Measurements from ENCODE around the gene CNOT6. TPM values are rescaled to one million over a fixed set of nuclear protein-coding genes. Genes with fewer than 3 reads are reported as not detected.
"Not testable (repeated sequence)": the region's sequence is repeated elsewhere in the genome, so short reads cannot be mapped to it uniquely, and the experiment has no call there.

The CNOT6 gene
- total RNA-seq, 1 experiment from 2014 or later, result 32.8 TPM

- intact Hi-C loops (cut with micrococcal nuclease; ENCODE audit: unreplicated experiment) (loop anchor here (1.0 kb wide), 1 partner anchor 179 kb away; no protein-coding TSS in a partner anchor), in situ Hi-C loops (cut with HindIII; ENCODE audit: low pct_unique_long_range_greater_than_20kb, low sequenced_read_pairs) (no loop called here)
- no TSS peak for BruUV-seq (replicated peaks)
- ATAC-seq, result no peak
- DNase-seq (ENCODE audit: low read depth, low spot score), result no peak
- Histone ChIP-seq H3K9me3 (ENCODE audit: control insufficient read depth, insufficient read depth, low read depth, low read length) (no peaks in the 10 kb centered on the region), H3K36me3 (ENCODE audit: control insufficient read depth, insufficient read depth, low read length) (no peaks in the 10 kb centered on the region), H3K27me3 (ENCODE audit: control insufficient read depth, insufficient read depth, low read length) (no peaks in the 10 kb centered on the region), H3K27ac (ENCODE audit: low read length) (no peak overlapping the region), H3K4me3 (ENCODE audit: low read depth in 2 of 2, low read length in 2 of 2) (no peak overlapping the region), H3K4me1 (ENCODE audit: control insufficient read depth, insufficient read depth, low read length) (no peaks in the 10 kb centered on the region)
- POLR2A ChIA-PET, result interaction anchor here (0.7 kb wide), 1 partner anchor 93 kb away, joined by 3 read pairs; no protein-coding TSS in a partner anchor
- CTCF ChIA-PET, result no interaction called here
- TF ChIP-seq REST (IDR thresholded peaks at IDR 0.05; ENCODE audit: insufficient read depth in 1 of 2, low read depth in 2 of 2, low read length in 1 of 2) (no peak), TCF7L2 (IDR thresholded peaks at IDR 0.05; ENCODE audit: low read depth, low read length) (no peak), SIN3A (IDR thresholded peaks at IDR 0.05; ENCODE audit: borderline replicate concordance, insufficient read depth, low read depth, low read length) (no peak), CTCF (IDR thresholded peaks at IDR 0.05) (no peak), POLR2AphosphoS5 (IDR thresholded peaks at IDR 0.05; ENCODE audit: low read depth, low read length) (no peak)
These were observed 22.3 kb upstream of the CNOT6 start for GRCh38 chr5:180471866-180472265.

GRCh38 chr5:180472269-180472668 is 21.9 kb upstream of the CNOT6 start:
- Histone ChIP-seq H3K36me3 (ENCODE audit: control insufficient read depth, insufficient read depth, low read length) (no peaks in the 10 kb centered on the region), H3K4me3 (ENCODE audit: low read depth in 2 of 2, low read length in 2 of 2) (no peak overlapping the region), H3K27me3 (ENCODE audit: control insufficient read depth, insufficient read depth, low read length) (no peaks in the 10 kb centered on the region), H3K4me1 (ENCODE audit: control insufficient read depth, insufficient read depth, low read length) (no peaks in the 10 kb centered on the region), H3K9me3 (ENCODE audit: control insufficient read depth, insufficient read depth, low read depth, low read length) (no peaks in the 10 kb centered on the region), H3K27ac (ENCODE audit: low read length) (no peak overlapping the region)
- intact Hi-C loops (cut with micrococcal nuclease; ENCODE audit: unreplicated experiment), result no loop called here
- ATAC-seq, result no peak
- POLR2A ChIA-PET, result interaction anchor here (0.7 kb wide), 1 partner anchor 94 kb away, joined by 3 read pairs; no protein-coding TSS in a partner anchor
- TF ChIP-seq REST (IDR thresholded peaks at IDR 0.05; ENCODE audit: insufficient read depth in 1 of 2, low read depth in 2 of 2, low read length in 1 of 2) (no peak), SIN3A (IDR thresholded peaks at IDR 0.05; ENCODE audit: borderline replicate concordance, insufficient read depth, low read depth, low read length) (no peak), POLR2AphosphoS5 (IDR thresholded peaks at IDR 0.05; ENCODE audit: low read depth, low read length) (no peak), CTCF (IDR thresholded peaks at IDR 0.05) (no peak), TCF7L2 (IDR thresholded peaks at IDR 0.05; ENCODE audit: low read depth, low read length) (no peak)
- no TSS peak for BruUV-seq (replicated peaks)
- CTCF ChIA-PET, result no interaction called here
- in situ Hi-C loops (cut with HindIII; ENCODE audit: low pct_unique_long_range_greater_than_20kb, low sequenced_read_pairs), result no loop called here
- DNase-seq (ENCODE audit: low read depth, low spot score), result no peak

- H3K27me3 ChIP-seq (ENCODE audit: control insufficient read depth, insufficient read depth, low read length); H3K9me3 ChIP-seq (ENCODE audit: control insufficient read depth, insufficient read depth, low read depth, low read length); H3K4me3 ChIP-seq (ENCODE audit: low read depth in 2 of 2, low read length in 2 of 2); H3K4me1 ChIP-seq (ENCODE audit: control insufficient read depth, insufficient read depth, low read length); DNase-seq (ENCODE audit: low read depth, low spot score); intact Hi-C loops (cut with micrococcal nuclease; ENCODE audit: unreplicated experiment); H3K36me3 ChIP-seq (ENCODE audit: control insufficient read depth, insufficient read depth, low read length); H3K27ac ChIP-seq (ENCODE audit: low read length); ATAC-seq; BruUV-seq (replicated peaks); in situ Hi-C loops (cut with HindIII; ENCODE audit: low pct_unique_long_range_greater_than_20kb, low sequenced_read_pairs): not testable (repeated sequence)
- POLR2A ChIA-PET, result interaction anchor here (0.7 kb wide), 1 partner anchor 116 kb away, joined by 3 read pairs; no protein-coding TSS in a partner anchor
- CTCF ChIA-PET, result interaction anchor here (0.9 kb wide), 1 partner anchor 144 kb away, joined by 3 read pairs; no protein-coding TSS in a partner anchor
These were observed 20.8 kb upstream of the CNOT6 start for GRCh38 chr5:180473386-180473785.
